ENCODE data around the gene NDUFA13.

GRCh38 chr19:19540064-19540714, 24.2 kb downstream of the NDUFA13 start:
- no peak for TF ChIP-seq EZH2 (IDR thresholded peaks at IDR 0.05; ENCODE audit: borderline replicate concordance, low read length)
- TF ChIP-seq CTCF (IDR thresholded peaks at IDR 0.05; ENCODE audit: low read length): no peak
